ENCODE measurements around the gene ELMO3. TPM values are rescaled to one million over a fixed set of nuclear protein-coding genes. Genes with fewer than 3 reads are reported as not detected.

The ELMO3 gene
- polyA plus RNA-seq, 12 donors: 0.49 to 4.7 (median 1.0) TPM; not detected in 2

DNA sequence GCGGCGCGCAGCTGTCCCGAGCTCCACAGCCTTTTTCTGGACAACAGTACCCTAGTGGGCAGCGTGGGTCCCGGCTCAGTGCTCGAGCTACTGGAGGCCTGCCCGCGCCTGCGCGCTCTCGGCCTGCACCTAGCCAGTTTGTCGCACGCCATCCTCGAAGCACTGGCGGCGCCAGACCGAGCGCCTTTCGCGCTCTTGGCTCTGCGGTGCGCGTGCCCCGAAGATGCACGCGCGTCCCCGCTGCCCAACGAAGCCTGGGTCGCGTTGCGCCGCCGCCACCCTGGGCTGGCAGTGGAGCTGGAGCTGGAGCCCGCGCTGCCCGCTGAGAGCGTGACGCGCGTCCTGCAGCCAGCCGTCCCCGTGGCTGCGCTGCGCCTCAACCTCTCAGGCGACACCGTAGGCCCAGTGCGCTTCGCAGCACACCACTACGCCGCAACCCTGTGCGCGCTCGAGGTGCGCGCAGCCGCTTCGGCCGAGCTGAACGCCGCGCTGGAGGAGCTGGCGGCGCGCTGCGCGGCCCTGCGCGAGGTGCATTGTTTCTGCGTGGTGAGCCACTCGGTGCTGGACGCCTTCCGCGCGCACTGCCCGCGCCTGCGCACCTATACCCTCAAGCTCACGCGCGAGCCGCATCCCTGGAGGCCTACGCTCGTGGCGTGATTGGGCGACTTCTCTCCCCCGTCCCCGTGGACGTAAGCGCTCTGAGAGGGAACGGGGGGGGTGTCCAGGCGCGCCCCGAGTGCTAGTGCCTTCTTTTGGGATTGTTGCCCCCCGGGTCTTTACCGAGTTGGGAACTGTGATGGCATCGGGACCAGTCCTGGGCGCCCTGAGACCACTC is 35.5 kb upstream of the ELMO3 start:
- no peak for DNase-seq

DNA sequence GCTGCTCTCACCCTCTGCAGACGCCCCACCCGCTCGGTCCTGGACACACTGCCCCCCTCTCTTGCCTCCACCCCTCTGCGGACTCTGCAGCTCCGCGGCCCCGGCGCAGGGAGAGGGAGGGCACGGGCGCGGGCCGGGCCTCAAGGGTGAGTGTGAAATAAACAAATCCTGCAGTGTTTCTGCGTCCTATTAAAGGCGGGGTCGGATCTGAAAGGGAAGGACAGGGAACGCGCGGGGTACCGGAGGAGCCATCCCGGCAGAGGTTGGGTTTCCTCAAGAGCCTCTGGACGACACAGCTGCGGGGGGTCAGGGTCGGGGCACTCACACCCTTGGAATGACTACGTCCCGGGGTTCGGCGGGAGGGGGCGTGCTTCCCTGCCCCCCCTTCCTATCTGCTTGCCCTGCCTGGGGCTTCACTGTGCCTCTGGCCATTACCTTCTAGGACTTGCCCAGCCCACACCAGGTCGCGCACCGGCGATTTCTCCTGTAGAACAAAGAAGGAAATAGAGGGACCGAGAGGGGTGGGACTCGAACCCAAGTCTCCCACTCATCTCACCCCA is 34.9 kb upstream of the ELMO3 start:
- no peak for DNase-seq

DNA sequence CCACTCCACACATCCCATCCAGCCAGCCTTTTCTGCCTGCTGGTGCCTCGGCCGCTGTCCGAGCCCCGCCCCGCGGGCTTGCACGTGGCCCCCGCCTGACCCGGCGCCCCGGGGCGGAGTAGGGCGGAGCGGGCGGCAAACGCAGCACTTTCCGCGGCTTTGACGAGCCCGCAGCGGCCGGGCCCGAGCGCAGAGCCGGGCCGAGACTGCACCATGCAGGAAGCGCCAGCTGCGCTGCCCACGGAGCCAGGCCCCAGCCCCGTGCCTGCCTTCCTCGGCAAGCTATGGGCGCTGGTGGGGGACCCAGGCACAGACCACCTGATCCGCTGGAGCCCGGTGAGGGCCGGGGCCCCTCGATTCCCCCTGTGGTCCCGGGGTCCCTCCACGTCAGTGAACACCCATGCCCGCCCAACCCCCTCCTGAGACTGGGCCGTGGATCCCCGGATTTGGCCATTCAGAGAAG is 34.3 kb upstream of the ELMO3 start, which contains the start of gene HSF4:
Gene HSF4, plus strand, starts transcription at position 147 of the 463 bp plus-strand sequence. Its CDS starts 67 bp downstream, at position 214.
- DNase-seq: no peak

DNA sequence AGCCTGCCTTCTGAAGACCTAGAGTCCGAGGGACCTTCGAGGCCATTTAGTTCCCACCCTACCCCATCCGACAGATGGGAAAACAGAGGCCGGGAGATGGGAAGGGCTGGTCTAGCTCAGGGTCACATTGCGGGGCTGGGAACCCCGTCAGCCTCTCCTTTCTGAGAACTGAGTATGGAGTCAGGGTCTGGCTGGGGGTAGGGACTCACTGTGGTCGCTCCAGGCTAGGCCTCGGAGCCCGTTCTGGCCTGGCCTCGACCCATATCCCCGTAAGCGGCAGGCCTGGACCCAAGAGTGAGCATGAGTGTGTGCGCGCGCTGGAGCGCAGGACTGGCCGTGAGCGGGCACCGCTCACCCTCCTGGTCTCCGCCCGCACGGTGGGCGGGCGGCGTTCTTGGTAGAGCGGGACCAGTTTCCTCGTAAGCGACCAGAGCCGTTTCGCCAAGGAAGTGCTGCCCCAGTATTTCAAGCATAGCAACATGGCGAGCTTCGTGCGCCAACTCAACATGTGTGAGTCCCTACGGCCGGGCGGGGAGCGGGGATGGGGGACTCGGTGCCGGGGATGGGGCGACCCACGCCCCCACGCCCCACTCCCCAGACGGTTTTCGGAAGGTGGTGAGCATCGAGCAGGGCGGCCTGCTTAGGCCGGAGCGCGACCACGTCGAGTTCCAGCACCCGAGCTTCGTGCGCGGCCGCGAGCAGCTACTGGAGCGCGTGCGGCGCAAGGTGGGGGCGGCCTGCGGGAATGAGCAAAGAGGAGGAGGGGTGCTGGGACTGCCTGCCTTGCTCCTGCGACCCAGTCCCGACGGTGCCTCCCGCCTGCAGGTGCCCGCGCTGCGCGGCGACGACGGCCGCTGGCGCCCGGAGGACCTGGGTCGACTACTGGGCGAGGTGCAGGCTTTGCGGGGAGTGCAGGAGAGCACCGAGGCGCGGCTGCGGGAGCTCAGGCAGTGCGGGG is 33.5 kb upstream of the ELMO3 start:
- DNase-seq: no peak

DNA sequence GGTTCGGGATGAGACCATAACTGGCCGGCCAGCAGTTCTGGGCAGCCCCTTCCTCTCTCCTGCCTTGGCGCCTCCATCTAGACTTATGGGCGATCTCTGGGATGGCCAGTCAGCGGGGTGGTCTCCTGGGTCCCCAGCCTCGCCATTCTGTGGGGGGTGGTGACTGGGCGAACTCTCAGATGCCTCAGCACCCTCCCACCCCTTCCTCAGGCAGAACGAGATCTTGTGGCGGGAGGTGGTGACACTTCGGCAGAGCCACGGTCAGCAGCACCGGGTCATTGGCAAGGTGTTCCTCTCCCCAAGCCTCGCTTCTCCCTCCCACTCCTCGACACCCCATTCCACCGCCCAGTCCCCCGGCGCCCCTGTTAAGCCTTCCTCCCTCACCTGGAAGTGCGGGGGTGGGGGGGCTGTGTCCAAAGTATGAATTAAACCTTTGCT is 32.8 kb upstream of the ELMO3 start:
- DNase-seq: no peak

DNA sequence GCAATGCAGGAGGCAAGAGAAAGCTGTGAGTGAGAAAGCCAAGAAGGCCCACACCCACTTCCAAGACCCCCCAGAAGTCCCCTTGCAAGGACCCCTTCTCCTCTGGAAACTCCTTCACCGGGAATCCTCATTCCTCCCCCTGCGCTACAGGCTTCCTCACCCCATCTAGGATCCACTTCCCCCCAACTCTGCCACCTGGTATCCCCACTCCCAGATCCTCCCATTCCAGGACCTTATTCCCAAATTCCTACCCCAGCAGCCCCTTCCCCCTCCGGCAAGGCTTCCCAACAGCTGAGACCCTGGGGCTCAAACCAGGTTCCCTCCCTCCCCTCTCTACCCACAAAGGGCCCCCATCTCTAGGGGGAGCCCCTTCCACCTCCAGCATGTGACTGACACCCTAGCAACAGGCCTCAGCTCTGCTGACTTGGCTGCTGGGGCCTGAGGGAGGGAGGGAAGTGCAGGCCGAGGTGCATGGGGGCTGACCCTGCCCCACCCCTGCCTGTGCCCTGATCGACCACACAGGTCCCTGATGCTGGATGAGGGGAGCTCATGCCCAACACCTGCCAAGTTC is 32.2 kb upstream of the ELMO3 start:
- no peak for DNase-seq

DNA sequence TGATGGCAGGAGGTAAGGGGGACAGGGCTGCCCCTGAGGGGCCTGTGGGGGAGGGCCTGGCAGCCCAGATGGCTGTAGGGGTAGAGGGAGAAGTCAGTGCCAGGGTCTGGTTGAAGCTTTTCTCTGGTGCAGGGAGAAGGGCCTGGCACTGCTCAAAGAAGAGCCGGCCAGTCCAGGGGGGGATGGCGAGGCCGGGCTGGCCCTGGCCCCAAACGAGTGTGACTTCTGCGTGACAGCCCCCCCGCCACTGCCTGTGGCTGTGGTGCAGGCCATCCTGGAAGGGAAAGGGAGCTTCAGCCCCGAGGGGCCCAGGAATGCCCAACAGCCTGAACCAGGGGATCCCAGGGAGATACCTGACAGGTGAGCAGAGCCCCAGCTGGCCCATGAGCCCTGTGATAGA is 31.3 kb upstream of the ELMO3 start:
- no peak for DNase-seq

DNA sequence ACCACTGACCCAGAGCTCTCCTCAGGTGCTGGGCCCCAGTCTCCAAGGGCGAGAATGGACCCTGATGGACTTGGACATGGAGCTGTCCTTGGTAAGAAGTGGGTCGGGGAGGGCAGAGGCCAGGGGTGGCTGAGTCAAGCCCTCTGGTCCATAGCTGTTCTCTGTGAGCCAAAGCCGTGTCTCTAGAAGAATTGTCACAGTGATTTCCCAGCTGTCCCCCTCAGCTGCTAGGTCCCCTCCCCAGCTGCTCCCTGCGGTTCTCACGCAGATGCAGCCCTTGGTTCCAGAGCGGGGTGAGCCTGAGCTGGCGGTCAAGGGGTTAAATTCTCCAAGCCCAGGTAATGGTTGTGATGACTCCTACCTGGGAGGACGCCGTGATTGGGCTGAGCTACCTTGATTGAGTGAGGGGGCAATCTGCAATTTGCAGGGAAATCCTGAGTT is 29.9 kb upstream of the ELMO3 start:
- DNase-seq: no peak

DNA sequence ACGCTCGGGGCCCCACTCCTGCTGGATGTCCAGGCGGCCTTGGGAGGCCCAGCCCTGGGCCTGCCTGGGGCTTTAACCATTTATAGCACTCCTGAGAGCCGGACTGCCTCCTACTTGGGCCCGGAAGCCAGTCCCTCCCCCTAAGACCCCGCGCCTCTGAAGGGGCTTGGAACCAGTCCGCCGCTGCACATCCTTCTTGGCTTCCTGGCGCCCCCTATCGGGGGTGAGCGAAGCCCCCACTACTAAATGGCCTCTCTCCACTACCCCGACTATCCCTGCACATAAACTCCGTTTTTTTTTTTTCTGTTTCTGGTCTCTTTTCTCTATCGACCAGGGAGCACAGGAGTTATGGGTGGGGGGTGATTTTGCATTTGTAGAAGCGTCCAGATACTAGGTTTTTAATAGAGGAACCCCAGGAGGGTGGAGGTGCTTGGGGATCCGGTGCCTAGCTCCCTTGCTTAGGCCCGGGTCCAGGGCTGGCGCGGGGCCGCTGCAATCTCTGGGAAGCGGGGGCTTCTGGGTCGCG is 29.2 kb upstream of the ELMO3 start:
- no peak for DNase-seq

DNA sequence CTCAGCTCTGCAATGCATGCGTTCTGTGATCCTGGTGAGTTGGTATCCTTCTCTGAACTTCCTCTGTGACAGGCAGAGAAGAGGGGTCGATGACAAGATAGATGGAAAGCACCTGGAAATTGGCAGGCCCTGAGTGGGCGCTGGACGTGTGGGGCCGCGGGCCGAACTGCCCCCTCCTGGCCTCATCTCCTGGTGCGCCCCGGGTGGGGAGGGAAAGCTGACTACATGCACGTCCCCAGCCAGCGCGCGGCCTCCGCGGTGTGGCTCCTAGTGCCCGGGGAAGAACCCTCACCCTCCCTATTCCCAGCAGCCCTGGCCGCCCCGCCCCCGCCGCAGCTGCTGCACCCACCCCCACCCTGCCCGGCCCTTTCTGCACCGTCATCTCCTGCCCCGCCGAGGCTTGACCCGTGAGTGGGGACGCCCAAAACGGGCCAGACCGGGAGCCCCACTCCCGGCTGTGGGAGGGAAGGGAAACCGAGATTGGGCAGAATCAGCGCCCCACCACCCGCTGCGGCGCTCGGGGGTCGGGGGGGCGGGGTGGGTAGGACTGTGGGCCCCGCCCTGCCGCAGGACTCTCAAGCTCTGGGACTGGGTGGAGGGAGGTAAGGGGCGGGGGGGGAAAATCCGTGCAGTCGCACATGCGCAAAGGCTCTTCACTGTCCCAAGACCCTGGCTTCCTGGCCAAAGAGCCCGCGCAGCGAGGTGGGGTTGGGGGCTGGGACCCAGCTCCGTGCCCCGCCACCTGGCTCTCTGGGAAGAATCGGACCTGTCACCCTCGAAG is 28.6 kb upstream of the ELMO3 start, which contains the start of gene NOL3:
Gene NOL3, plus strand, starts transcription at position 371 of the 781 bp plus-strand sequence.
- DNase-seq: no peak

DNA sequence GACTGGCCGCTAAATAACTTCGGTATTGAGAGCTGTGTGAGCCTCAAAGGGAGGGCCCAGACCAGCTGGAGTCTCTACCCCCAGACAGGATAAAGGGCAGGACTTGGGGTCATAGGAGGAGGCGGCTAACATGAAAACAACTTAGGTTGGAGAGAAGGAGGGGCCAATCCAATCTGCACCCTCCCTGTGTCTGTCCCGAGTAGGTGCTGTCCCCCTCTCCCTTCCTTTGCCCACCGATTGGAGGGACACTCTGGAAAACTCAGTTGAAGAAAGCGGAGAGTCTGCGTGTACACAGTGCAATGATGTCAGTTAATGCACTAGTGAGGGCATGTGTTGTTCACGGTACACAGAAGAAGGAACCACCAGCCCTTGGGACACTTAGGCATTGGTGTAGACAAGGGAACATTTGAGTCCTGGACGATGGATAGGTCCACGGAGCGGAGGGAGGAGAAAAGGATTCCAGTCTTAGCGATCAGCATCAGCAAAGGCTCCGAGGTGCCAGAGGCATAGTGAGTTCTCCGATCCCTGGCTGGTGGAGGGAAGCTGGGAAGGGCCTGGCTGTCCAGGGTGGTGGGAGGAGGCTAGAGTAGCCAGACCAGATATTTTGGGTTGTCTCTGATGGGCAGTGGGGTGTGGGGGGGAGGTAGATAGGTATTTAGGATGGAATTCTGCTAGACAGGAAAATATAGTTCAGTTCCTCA is 27.8 kb upstream of the ELMO3 start:
- DNase-seq: no peak

DNA sequence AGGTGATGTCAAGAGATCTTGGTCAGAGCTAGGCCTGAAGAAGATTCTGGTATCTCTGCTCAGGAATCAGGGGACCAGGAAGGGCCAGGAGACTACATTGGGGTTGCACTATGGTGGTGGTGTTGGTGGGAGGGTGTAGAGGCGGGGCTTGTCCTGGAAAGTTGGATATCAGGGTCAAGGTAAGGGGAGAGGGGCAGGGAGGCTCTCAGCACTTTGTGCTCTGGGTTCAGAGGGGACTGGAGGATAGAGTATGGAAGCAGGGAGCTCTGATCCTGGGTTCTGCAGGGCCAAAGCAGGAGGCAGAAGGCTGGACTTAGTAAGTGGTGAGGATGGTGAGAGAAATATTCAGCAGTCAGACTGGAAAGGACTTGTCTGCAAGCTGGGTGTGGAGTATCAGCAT is 25.6 kb upstream of the ELMO3 start:
- DNase-seq: no peak

DNA sequence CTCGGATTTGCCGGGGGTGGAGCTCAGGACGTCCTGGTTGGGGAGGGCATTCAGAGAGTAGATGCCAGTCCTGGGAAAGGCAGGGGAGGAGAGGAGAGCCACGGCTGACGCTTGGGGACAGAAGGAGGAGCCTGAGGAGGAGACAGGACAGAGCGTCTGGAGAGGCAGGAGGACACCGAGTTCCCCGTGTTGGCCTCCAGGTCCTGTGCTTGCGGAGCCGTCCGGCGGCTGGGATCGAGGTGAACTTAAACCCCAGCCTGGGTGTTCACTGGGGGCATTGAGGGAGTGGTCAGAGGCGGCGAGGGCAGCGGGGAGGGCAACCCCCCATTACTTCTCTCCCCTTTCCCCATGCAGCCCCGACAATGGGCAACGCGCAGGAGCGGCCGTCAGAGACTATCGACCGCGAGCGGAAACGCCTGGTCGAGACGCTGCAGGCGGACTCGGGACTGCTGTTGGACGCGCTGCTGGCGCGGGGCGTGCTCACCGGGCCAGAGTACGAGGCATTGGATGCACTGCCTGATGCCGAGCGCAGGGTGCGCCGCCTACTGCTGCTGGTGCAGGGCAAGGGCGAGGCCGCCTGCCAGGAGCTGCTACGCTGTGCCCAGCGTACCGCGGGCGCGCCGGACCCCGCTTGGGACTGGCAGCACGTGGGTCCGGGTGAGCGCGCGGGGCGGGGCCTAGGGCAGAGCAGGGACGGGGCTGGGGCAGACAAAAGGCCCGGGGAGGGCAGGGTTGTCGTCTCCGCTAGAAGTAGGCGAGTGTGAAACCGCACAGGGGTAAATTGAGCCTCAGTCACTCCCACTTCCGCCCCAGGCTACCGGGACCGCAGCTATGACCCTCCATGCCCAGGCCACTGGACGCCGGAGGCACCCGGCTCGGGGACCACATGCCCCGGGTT is 24.9 kb upstream of the ELMO3 start:
- no peak for DNase-seq

DNA sequence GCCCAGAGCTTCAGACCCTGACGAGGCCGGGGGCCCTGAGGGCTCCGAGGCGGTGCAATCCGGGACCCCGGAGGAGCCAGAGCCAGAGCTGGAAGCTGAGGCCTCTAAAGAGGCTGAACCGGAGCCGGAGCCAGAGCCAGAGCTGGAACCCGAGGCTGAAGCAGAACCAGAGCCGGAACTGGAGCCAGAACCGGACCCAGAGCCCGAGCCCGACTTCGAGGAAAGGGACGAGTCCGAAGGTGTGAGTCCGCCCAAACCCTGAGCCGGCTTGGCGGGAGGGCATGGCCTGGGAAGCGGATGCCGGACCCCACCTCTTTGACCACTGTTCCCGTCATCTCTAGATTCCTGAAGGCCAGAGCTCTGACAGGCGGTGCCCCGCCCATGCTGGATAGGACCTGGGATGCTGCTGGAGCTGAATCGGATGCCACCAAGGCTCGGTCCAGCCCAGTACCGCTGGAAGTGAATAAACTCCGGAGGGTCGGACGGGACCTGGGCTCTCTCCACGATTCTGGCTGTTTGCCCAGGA is 24.2 kb upstream of the ELMO3 start:
- no peak for DNase-seq

DNA sequence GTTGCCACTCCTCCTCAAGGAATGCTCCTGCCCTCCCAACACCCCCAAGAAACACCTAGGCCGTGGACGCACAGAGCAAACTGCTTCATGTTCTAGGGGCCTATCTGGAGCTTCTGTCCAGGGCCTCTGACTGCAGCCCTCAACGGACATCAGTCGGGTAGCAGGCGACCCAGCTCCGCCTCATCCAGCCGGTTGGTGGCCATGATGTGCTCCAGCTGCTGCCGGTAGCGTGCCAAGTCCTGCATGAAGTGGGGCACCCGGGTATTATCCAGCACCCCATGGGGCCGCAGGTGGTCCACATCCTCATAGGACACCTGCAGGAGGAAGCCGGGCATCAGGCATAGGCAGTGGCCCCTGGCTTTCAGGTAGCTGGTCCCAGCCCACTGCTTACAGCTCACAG is 22.3 kb upstream of the ELMO3 start:
- no peak for DNase-seq

DNA sequence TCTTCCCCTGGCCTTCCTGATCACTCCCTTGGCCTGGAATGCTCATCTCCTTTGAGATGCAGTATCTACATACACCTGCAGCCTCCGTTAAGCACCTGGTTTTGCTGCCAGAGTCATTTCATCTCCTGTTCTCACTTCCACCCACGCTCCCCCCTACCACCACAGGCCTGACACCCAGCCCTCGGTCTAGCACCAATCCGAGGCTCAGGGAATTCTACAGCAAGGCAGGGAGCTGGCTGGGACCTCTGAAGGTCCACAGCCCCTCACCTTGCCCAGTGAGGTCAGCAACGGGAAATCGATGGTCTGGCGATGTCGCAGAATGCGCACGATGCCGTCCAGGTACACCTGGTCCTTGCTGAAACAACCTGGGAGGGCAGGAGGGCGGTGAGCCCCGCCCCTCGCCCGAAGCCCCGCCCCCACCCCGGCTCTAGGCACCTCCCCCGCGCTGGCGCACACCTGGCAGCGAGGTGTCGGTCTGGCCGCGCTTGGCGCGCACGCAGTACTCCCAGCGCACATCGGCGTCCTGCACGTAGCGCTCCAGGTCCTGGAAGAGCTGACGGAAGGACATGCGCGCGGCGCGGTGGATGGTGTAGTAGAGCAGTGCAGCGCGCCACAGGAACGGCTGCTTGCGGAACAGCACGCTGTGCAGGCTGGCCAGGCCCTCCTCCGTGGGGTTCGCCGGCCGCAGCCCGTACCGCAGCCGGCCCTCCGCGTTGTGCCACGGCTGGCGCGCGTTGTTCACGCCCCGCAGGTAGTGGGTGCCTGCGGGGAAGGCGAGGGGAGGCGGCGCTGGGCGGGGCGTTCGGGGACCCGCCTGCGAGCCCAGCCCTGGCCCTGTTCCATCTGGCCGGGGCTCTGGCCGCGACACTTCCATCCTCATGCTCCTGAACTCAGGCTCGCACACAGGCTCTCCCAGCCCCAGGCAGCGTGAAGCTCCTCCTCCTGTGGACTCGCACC is 20.9 kb upstream of the ELMO3 start:
- no peak for DNase-seq

DNA sequence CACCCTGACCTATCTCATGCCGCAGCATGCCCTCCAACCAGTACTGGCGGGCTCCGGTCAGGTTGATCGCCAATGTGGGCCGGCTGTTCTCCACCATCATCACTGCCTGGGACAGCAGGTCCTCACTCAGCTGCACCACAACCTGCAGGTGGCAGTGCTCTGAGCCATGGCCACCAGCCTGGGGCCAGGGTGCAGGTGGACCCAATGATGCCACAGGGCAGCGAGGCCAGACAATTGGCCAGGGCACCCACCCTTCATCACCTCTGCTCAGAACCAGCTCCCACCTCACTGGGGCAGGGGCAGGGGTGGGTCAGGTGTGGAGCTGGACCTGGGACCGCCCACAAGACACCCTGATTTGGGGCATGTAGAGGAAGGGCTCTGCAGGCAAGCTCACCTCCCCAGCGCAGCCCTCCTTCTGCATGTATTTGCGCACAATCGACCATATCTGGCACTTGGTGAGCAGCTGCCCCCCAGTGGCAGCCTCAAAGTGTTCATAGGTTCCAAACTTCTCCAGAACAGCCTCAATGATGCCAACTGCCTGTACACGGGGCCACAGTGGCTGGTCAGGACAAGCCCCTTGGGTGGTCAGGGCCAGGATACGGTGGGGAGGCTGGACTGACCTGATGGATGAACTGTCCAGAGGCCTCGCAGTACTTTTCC is 19.4 kb upstream of the ELMO3 start:
- DNase-seq: no peak
